LNCAP (cell line): ENCODE data around the gene DCC.

Source experiments
- CTCF ChIP-seq: fragments of 450-650 bp; IDR thresholded peaks from 2 replicates; pipeline ENCODE4 v1.5.1; 2017; ENCODE audit warnings: mild to moderate bottlenecking

Gene DCC

GRCh38 chr18:52481116-52481515, 141.1 kb downstream of the DCC start:
- no peak for TF ChIP-seq CTCF

DNA sequence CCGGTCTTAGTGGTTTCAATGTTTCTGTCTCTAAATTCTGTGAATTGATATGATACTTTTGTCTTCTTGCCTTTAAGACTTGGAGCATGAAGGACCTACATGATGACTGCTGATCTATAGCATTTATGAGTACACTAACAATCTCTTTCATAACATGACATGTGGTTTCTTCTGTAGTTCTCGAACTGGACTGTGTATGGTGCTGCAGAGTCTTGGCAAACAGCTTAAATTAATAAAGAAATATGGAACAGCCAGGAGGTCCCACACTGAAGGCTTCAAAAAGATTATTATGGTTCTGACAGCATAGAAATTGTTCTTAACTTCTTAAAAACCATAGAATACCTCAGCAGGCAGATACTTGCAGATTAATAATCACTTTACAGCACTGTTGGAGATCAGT, 145.0 kb downstream of the DCC start:
- TF ChIP-seq CTCF = no peak

DNA sequence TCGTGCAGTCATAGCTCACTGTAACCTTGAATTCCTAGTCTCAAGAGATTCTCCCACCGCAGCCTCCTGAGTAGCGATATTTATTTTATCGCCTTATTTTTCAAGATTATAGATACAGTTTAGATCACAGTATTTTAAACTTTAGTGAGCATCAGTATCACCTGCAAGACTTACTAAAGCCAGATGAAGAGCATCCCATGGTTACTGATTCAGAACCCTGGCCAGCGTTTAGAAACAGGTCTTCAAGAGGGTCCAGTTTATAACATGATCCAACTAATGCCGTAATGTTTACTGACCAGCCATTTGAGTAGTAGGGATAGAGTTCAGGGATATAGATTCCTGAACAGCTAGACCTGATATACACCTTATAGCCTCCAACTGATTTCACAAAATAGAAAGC, 146.1 kb downstream of the DCC start:
- TF ChIP-seq CTCF = no peak

DNA sequence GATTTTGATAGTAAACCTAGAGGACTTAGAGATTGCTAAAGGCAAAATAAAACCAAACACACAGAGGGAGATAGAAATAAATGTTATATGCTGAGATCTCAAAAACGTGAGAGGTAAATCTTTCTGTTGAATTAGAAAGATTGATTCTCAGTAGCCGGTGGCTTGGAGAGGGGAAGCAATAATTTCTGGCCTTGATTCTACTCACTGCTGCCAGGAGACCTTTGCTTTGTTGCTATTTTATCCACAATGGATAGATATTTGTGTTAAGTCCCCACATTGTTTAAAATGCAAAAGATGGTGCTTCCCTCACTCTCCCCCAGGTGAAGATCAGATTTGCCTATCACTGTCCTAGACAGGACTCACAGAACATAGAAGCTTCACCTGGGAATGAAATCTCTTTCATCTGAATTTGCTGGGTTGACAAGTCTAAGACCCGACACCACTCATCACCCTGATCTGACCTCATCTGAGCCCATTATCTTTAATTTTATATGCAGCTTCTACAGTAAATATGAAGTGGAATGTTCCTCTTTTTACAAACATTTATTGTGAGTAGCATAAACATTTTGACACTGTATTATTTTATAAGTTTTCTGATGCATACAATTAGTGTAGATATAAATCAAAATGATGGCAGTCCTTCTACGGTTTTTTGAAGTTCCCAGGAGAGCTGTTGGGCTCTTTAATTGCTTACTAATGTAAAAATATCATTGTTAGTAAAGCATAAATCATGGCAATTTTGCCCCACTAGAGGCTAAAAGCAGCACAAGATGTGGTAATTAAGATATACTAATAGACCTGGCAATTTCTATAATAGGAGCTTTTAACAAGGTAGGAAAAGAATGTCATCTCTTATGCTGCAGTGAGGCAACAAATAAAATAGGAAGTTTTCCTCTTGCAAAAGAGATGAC, 149.7 kb downstream of the DCC start:
- TF ChIP-seq CTCF = no peak

GRCh38 chr18:52496426-52496825, 156.4 kb downstream of the DCC start:
- no peak for TF ChIP-seq CTCF

- no peak for TF ChIP-seq CTCF
Observed at GRCh38 chr18:52499016-52499415, 159.0 kb downstream of the DCC start.

- TF ChIP-seq CTCF = no peak
Observed at GRCh38 chr18:52499644-52500043, 159.6 kb downstream of the DCC start.

DNA sequence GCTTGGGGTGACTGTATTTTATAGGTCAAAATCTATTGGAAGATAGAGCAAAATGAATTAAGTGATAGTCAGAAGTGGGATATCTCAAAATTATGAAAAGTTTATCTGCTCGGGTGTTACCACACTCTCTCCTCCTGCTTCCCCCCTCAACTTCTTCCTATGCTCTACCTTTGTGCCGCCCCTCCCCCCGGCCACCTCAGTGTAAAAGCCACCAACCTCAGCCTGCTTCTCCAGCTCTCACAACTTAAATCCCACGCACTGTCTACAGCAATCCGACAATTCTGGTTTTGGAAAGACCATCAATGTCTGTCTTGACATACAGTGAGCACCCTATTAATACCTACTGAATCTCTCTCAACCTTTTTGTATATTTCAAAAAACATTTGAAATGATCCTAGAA, 164.6 kb downstream of the DCC start:
- TF ChIP-seq CTCF = no peak
